Epithelial cell of proximal tubule (primary cell): Measurements from ENCODE around the gene WBP4. TPM values are rescaled to one million over a fixed set of nuclear protein-coding genes. Genes with fewer than 3 reads are reported as not detected.
"Not testable (repeated sequence)": the region's sequence is repeated elsewhere in the genome, so short reads cannot be mapped to it uniquely, and the experiment has no call there.

Experiments
- DNase-seq: peaks from one replicate; pipeline ENCODE4 v3.0.0-alpha.2; 2011; ENCODE audit warnings: low read depth
- H3K4me3 ChIP-seq: 2 replicates; pipeline ENCODE4 v1.5.1; 2011; ENCODE audit warnings: low read depth, mild to moderate bottlenecking, low read length
- total RNA-seq: library from RNA; depleted of rRNA; stranded (reverse); fragments of >200 nt; gene quantifications from 2 replicates; pipeline ENCODE4 v1.2.3, GENCODE V29; 2015
- TF ChIP-seq, protein P1 (sequence below): conservative IDR thresholded peaks from 2 replicates; pipeline ENCODE4 v1.5.1; 2012; ENCODE audit warnings: low read depth, mild to moderate bottlenecking, low read length

WBP4 gene
- total RNA-seq, 1 donor from 2014 or later, result 17.9 TPM

DNA sequence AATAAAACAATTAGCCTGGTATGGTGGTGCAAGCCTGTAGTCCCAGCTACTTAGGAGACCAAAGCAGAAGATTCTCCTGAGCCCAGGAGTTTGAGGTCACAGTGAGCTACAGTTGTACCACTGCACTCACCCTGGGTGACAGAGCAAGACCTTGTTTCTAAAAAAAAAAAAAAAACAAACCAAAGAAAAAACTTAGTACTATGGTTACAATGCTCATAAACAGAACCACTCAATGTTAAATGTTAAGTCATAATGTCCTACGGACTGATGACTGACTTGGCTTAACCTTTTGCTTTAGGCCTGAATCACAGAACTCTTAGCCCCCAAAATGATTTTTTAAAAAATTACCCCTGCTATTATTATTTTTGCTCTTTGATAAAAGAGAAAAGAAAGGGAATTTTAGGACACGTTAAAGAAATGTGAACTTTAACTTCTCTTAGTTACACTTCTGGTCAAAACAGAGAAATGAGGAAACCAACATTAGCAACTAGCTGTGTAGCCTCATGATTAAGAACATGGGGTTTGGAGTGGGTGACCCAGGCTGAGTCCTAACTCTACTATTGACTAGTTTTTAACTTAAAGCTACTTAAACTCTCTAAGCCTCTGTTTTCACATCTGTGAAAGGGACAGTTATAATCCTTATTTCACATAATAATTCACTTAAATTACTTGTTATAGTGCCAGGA lies 28.5 kb upstream of the WBP4 start:
- TF ChIP-seq, protein P1, sequence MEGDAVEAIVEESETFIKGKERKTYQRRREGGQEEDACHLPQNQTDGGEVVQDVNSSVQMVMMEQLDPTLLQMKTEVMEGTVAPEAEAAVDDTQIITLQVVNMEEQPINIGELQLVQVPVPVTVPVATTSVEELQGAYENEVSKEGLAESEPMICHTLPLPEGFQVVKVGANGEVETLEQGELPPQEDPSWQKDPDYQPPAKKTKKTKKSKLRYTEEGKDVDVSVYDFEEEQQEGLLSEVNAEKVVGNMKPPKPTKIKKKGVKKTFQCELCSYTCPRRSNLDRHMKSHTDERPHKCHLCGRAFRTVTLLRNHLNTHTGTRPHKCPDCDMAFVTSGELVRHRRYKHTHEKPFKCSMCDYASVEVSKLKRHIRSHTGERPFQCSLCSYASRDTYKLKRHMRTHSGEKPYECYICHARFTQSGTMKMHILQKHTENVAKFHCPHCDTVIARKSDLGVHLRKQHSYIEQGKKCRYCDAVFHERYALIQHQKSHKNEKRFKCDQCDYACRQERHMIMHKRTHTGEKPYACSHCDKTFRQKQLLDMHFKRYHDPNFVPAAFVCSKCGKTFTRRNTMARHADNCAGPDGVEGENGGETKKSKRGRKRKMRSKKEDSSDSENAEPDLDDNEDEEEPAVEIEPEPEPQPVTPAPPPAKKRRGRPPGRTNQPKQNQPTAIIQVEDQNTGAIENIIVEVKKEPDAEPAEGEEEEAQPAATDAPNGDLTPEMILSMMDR, result no peak
- no peak for DNase-seq
- no peak overlapping the region for H3K4me3 ChIP-seq

- H3K4me3 ChIP-seq, result no peak overlapping the region
- TF ChIP-seq, protein P1, result no peak
- no peak for DNase-seq
Measured at GRCh38 chr13:41034382-41034781, 26.9 kb upstream of the WBP4 start.

DNA sequence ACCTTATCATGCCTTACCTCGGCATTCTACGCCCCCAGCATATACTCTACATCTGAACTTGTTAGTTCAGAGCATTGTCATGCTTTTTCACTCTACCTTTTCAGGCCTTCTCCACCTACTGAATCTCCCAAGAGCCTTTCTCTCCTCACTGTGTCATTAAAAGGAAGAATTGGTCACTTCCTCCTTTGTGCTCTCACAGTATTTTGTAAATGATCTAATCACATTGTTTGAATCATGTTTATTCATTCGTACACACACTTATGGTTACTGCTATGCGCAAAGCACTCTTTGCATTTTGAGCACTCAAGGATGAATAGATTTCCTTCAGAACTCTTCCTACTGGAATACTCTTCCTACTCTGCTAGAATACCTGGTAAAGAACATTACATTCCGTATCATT lies 26.4 kb upstream of the WBP4 start:
- DNase-seq, result no peak
- H3K4me3 ChIP-seq, result no peak overlapping the region
- TF ChIP-seq, protein P1, result no peak

- not testable (repeated sequence) for DNase-seq
Measured at GRCh38 chr13:41036557-41036956, 24.8 kb upstream of the WBP4 start.

GRCh38 chr13:41039746-41040145 lies 21.6 kb upstream of the WBP4 start:
- TF ChIP-seq, protein P1, result no peak
- no peak overlapping the region for H3K4me3 ChIP-seq
- no peak for DNase-seq

More at GRCh38 chr13:41036557-41036956, 24.8 kb upstream of the WBP4 start:
- not testable (repeated sequence) for H3K4me3 ChIP-seq

DNA sequence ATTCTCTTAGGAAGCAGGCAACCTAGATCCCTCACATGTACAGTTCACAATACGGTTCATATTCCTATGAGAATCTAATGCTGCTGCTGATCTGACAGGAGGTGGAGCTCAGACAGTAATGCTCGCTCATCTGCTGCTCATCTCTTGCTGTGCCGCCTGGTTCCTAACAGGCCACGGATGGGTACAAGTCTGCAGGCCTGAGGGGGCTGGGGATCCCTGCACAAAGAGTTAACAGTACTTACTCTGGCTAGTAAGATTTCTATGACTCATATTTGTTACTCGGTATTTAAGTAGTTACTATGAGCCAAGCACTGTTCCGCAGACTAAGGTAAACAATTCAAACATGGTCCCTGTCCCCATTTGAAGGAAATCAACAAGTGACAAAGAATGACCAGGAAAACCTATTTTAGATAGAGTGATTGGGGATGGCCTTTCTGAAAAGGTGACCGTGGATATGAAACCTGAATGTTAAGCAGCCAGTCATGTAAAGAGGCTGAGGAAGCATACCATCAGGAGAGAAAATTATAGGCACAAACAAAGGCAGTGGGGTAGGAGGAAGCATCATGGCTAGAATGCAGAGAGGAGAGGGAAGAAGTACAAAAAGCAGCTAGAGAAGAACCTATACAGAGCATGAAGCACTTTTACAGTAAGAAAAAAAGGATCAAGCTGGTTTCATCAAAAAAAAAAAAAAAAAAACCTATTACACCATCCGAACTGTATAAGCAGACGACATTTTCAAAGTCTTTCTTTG lies 20.6 kb upstream of the WBP4 start:
- no peak overlapping the region for H3K4me3 ChIP-seq
- TF ChIP-seq, protein P1, result no peak
- DNase-seq, result no peak

DNA sequence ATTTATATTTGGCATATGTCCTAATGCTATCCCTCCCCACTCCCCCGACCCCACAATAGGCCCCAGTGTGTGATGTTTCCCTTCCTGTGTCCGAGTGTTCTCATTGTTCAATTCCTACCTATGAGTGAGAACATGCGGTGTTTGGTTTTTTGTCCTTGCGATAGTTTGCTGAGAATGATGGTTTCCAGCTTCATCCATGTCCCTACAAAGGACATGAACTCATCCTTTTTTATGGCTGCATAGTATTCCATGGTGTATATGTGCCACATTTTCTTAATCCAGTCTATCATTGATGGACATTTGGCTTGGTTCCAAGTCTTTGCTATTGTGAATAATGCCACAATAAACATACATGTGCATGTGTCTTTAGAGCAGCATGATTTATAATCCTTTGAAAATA lies 18.9 kb upstream of the WBP4 start:
- DNase-seq, H3K4me3 ChIP-seq: not testable (repeated sequence)

DNA sequence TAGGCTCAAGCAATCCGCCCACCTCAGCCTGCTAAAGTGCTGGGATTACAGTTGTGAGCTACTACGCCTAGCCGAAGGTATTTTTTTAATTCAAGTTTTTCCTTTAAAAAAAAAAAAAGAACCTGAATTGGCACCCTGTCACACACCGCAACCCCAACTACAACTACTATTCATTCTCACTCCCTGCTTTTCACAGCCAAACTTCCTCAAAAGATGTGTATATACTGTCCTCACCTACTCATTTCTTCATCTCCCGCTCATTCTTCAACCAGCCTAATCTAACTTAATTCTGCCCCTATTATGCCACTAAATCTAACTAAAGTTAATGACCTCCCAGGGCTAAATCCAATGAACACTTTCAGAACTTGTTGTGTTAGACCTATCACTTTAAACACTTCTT lies 12.7 kb upstream of the WBP4 start:
- TF ChIP-seq, protein P1, result no peak
- DNase-seq, result no peak
- no peak overlapping the region for H3K4me3 ChIP-seq
